Measurements from ENCODE around the gene COL4A2. TPM values are rescaled to one million over a fixed set of nuclear protein-coding genes. Genes with fewer than 3 reads are reported as not detected.

The COL4A2 gene
- total and polyA plus RNA-seq, 9 donors = 59.5 to 171 (median 136) TPM

DNA sequence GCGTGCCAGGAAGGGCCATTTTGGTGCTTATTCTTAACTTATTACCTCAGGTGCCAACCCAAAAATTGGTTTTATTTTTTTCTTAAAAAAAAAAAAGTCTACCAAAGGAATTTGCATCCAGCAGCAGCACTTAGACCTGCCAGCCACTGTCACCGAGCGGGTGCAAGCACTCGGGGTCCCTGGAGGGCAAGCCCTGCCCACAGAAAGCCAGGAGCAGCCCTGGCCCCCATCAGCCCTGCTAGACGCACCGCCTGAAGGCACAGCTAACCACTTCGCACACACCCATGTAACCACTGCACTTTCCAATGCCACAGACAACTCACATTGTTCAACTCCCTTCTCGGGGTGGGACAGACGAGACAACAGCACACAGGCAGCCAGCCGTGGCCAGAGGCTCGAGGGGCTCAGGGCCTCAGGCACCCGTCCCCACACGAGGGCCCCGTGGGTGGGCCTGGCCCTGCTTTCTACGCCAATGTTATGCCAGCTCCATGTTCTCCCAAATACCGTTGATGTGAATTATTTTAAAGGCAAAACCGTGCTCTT is 205.2 kb downstream of the COL4A2 start:
- Histone ChIP-seq H3K9me3 (no peaks in the 10 kb centered on the region), H3K4me3 (no peak overlapping the region), H3K4me1 (ENCODE audit: insufficient read depth) (peaks cover 4% of the 10 kb centered on the region), H3K36me3 (no peaks in the 10 kb centered on the region), H3K27me3 (no peaks in the 10 kb centered on the region), H3K27ac (no peak overlapping the region)
- no peak for TF ChIP-seq POLR2A (IDR thresholded peaks at IDR 0.05)
- TF ChIP-seq, protein P1, sequence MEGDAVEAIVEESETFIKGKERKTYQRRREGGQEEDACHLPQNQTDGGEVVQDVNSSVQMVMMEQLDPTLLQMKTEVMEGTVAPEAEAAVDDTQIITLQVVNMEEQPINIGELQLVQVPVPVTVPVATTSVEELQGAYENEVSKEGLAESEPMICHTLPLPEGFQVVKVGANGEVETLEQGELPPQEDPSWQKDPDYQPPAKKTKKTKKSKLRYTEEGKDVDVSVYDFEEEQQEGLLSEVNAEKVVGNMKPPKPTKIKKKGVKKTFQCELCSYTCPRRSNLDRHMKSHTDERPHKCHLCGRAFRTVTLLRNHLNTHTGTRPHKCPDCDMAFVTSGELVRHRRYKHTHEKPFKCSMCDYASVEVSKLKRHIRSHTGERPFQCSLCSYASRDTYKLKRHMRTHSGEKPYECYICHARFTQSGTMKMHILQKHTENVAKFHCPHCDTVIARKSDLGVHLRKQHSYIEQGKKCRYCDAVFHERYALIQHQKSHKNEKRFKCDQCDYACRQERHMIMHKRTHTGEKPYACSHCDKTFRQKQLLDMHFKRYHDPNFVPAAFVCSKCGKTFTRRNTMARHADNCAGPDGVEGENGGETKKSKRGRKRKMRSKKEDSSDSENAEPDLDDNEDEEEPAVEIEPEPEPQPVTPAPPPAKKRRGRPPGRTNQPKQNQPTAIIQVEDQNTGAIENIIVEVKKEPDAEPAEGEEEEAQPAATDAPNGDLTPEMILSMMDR (IDR thresholded peaks at IDR 0.05) = no peak
- TF ChIP-seq EP300 (IDR thresholded peaks at IDR 0.05) = no peak
- intact Hi-C loops (cut with DNase I) = no loop called here
- WGBS, 3 donors = 85 to 90% (median 90%) methylated on average over 17 of the region's 17 CpGs
- no peak for DNase-seq

DNA sequence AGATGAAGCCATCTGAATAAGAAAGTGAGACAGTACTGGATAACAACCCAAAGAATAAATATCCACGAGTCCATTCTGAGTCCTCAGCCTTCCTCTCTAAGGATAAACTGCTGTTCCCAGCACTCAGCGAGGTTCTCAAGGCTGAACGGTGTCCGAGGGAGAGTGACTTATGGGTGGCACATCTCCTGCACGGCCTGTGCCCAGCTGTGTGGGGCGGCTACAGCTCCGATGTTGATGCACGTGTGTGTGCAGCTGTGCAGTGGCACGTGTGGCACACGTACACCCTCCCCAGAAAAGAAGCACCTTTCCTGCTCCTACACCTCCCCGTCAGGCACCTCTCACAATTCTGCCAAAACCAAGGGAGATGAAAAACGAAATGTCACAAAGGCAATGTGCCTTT is 209.4 kb downstream of the COL4A2 start:
- no peak for TF ChIP-seq EP300 (IDR thresholded peaks at IDR 0.05)
- no peak for TF ChIP-seq POLR2A (IDR thresholded peaks at IDR 0.05)
- TF ChIP-seq, protein P1 (IDR thresholded peaks at IDR 0.05) = no peak
- H3K4me1 ChIP-seq (ENCODE audit: insufficient read depth) = peaks cover 2% of the 10 kb centered on the region
- 69 to 78% (median 75%) methylated on average over 12 of the region's 12 CpGs for WGBS, 3 donors
- no peaks in the 10 kb centered on the region for H3K9me3 ChIP-seq
- no peak overlapping the region for H3K4me3 ChIP-seq
- no peaks in the 10 kb centered on the region for H3K36me3 ChIP-seq
- intact Hi-C loops (cut with DNase I) = no loop called here
- DNase-seq = no peak
- H3K27me3 ChIP-seq = no peaks in the 10 kb centered on the region
- H3K27ac ChIP-seq = no peak overlapping the region

DNA sequence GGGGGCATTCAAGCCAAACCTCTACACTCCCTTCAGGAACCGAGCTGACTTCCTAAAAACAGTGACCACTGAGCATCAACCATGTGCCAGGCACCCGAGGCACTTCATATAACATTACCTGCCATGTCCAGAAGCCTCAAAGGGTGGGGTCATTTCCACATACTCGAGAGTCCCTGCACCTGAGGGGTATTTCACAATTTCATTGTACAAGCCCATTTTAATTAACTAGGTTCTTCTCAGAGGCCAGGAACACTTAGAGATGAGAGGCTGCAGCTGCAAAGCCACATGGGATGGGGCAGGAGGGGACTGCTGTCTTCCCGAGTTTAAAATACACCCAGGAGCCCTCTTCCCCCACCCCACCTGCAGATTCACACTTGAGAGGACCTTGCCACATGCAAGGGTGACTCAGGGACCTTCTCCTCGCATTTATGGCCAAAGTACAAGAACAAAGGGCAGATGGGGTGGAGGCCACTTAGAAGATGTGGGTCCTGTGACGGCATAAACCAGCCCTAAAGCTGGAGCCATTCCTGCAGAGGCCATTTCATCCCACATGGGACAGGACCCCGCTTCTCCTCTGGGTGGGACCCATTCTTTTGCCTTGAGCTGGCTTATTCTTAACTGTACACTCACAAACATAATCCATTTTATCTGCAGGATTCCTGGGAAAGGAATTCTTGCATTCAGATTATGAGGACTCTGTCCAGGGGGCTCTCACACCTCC is 210.6 kb downstream of the COL4A2 start:
- H3K27me3 ChIP-seq = no peaks in the 10 kb centered on the region
- H3K9me3 ChIP-seq = no peaks in the 10 kb centered on the region
- 57 to 72% (median 66%) methylated on average over 7 of the region's 7 CpGs for WGBS, 3 donors
- no peak overlapping the region for H3K27ac ChIP-seq
- DNase-seq = no peak
- H3K36me3 ChIP-seq = no peaks in the 10 kb centered on the region
- TF ChIP-seq, protein P1 (IDR thresholded peaks at IDR 0.05) = no peak
- no peak for TF ChIP-seq EP300 (IDR thresholded peaks at IDR 0.05)
- no peak for TF ChIP-seq POLR2A (IDR thresholded peaks at IDR 0.05)
- intact Hi-C loops (cut with DNase I) = no loop called here
- H3K4me1 ChIP-seq (ENCODE audit: insufficient read depth) = peaks cover 2% of the 10 kb centered on the region
- no peak overlapping the region for H3K4me3 ChIP-seq

DNA sequence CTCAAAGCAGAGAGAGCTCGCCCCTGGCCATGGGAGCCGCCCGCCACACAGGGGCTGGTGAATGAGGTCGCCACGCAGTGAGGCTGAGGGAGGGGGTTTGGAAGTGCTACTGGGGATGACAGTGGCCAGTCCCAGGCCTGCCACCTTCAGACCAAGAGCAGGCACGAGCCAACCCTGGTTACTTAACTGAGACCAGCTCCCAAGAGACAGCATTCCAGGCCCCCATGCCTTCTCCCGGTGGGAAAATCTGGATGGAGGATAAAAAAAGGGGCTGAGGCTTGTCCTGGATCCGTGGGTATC is 211.1 kb downstream of the COL4A2 start:
- Histone ChIP-seq H3K27ac (no peak overlapping the region), H3K36me3 (no peaks in the 10 kb centered on the region), H3K9me3 (no peaks in the 10 kb centered on the region), H3K27me3 (no peaks in the 10 kb centered on the region), H3K4me3 (no peak overlapping the region), H3K4me1 (ENCODE audit: insufficient read depth) (peaks cover 2% of the 10 kb centered on the region)
- intact Hi-C loops (cut with DNase I) = no loop called here
- DNase-seq = no peak
- 65 to 72% (median 70%) methylated on average over 8 of the region's 8 CpGs for WGBS, 3 donors
- no peak for TF ChIP-seq EP300 (IDR thresholded peaks at IDR 0.05)
- no peak for TF ChIP-seq POLR2A (IDR thresholded peaks at IDR 0.05)
- TF ChIP-seq, protein P1 (IDR thresholded peaks at IDR 0.05) = no peak

All from ovary (tissue), 9 donors.